Suprapubic skin (tissue), 4 donors: ENCODE results near the gene VAV1. TPM values are rescaled to one million over a fixed set of nuclear protein-coding genes. Genes with fewer than 3 reads are reported as not detected.
"Not testable (repeated sequence)": the region's sequence is repeated elsewhere in the genome, so short reads cannot be mapped to it uniquely, and the experiment has no call there.

ENCODE experiments used
- DNase-seq, 2 donors: peaks; one replicate each; pipeline ENCODE4 v3.0.0-alpha.2; 2019; ENCODE audit warnings: low spot score in 2 of 2
- H3K27ac ChIP-seq: fragments of 200-600 bp; sonication (generic); one replicate; pipeline ENCODE4 v1.5.1; 2019
- H3K27me3 ChIP-seq: fragments of 200-600 bp; sonication (generic); one replicate; pipeline ENCODE4 v1.5.1; 2019
- H3K36me3 ChIP-seq: fragments of 200-600 bp; sonication (generic); one replicate; pipeline ENCODE4 v1.5.1; 2019
- H3K4me1 ChIP-seq: fragments of 200-600 bp; sonication (generic); one replicate; pipeline ENCODE4 v1.5.1; 2019
- H3K4me3 ChIP-seq: fragments of 200-600 bp; sonication (generic); one replicate; pipeline ENCODE4 v1.5.1; 2019; ENCODE audit warnings: mild to moderate bottlenecking
- H3K9me3 ChIP-seq: fragments of 200-600 bp; sonication (generic); one replicate; pipeline ENCODE4 v1.5.1; 2019
- CTCF ChIP-seq, 2 donors: fragments of 200-600 bp in 1 of 2; fragments of 450-650 bp in 1 of 2; sonication (generic) in 1 of 2; IDR thresholded peaks; one replicate each; pipeline ENCODE4 v1.5.1; 2016 to 2019; ENCODE audit warnings: antibody characterized with exemption in 2 of 2, mild to moderate bottlenecking in 1 of 2, moderate library complexity in 1 of 2
- EP300 ChIP-seq: sonication (generic); formaldehyde crosslinking; IDR thresholded peaks from one replicate; pipeline ENCODE4 v1.6.1; 2017; ENCODE audit warnings: antibody characterized with exemption
- POLR2A ChIP-seq, 2 donors: fragments of 450-650 bp; IDR thresholded peaks; one replicate each; pipeline ENCODE4 v1.6.1; 2017; ENCODE audit warnings: antibody characterized with exemption in 2 of 2, mild to moderate bottlenecking in 2 of 2, moderate library complexity in 2 of 2
- POLR2AphosphoS5 ChIP-seq, 3 donors: sonication (generic); formaldehyde crosslinking; IDR thresholded peaks; one replicate each; pipeline ENCODE4 v1.6.1; 2017; ENCODE audit warnings: antibody characterized with exemption in 3 of 3
- WGBS: methylation state at CpG from one replicate; pipeline ENCODE4 v1.1.5; 2018; 5-methylcytosine and 5-hydroxymethylcytosine counted together
- total RNA-seq, 4 donors: library from RNA; depleted of rRNA; stranded (reverse); fragments of >200 nt; gene quantifications; one replicate each; pipeline ENCODE4 v1.1.0, GENCODE V29; 2016

VAV1 gene
- total RNA-seq, 4 donors from 2014 or later, result 1.1 to 3.1 (median 1.2) TPM

GRCh38 chr19:6868351-6868750 is 95.8 kb downstream of the VAV1 start:
- Histone ChIP-seq H3K27me3 (peaks cover 3% of the 10 kb centered on the region), H3K4me3 (no peak overlapping the region), H3K27ac (no peak overlapping the region), H3K36me3 (no peaks in the 10 kb centered on the region), H3K9me3 (no peaks in the 10 kb centered on the region), H3K4me1 (no peaks in the 10 kb centered on the region)
- WGBS, result 4% methylated on average over 4 of the region's 4 CpGs
- DNase-seq, result no peak
- TF ChIP-seq EP300, result no peak
- no peak for TF ChIP-seq CTCF (IDR thresholded peaks at IDR 0.05)
- no peak for TF ChIP-seq POLR2AphosphoS5 (IDR thresholded peaks at IDR 0.05)
- TF ChIP-seq POLR2A (IDR thresholded peaks at IDR 0.05), result no peak

DNA sequence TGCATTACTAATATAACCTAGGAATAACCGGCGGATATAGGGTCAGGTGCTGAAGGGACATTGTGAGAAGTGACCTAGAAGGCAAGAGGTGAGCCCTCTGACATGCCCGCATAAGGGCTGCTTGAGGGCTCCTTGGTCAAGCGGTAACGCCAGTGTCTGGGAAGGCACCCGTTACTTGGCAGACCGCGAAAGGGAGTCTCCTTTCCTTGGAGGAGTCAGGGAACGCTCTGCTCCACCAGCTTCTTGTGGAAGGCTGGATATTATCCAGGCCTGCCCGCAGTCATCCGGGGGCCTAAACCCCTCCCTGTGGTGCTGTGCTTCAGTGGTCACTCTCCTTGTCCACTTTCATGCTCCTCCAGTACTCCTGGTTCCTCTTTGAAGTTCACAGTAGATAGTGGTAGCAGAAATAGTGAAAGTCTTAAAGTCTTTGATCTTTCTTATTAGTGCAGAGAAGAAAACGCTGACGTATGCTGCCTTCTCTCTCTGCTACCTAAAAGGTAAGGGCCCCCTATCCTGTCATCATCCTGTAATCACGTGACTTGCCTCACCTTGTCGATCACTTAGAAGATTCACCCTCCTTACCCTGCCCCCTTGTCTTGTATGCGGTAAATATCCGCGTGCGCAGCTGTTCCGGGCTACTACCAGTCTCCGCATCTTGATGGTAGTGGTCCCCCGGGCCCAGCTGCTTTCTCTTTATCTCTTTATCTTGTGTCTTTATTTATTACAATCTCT is 96.8 kb downstream of the VAV1 start:
- H3K4me1 ChIP-seq, H3K27ac ChIP-seq, DNase-seq, H3K4me3 ChIP-seq, H3K27me3 ChIP-seq, H3K9me3 ChIP-seq, H3K36me3 ChIP-seq: not testable (repeated sequence)
- 85% methylated on average over 22 of the region's 22 CpGs for WGBS

DNA sequence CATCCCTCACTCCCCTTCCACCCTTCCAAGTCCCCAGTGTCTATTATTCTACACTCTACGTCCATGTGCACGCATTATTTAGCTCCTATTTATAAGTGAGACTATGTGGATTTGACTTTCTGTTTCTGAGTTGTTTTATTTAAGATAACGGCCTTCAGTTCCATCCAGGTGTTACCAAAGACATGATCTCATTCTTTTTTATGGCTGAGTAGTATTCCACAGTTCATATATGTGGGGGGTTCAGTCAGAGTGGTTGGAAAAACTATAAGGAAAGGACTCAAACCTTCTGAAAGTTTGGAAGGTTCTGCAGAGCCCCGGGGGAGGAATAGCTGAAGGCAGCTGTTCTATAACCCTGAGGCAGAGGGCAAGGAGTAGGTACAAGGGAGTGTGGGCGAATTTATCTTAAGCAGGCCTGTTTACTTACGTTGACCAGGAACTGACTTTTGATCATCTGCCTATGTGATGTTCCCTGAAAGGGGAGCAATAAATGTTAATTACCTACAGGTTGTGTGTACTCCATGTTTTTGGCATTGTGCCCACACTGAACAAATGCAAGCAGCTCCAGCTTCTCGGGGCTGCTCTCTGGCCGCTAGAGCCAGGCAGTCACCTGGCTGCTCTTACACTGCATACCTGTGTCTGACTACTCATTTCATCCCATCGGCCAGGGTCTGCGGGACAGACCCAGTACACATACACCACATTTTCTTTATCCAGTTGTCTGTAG is 101.4 kb downstream of the VAV1 start:
- Histone ChIP-seq H3K4me1 (no peaks in the 10 kb centered on the region), H3K36me3 (no peaks in the 10 kb centered on the region), H3K27me3 (peaks cover 8% of the 10 kb centered on the region), H3K27ac (no peak overlapping the region), H3K4me3 (no peak overlapping the region), H3K9me3 (no peaks in the 10 kb centered on the region)
- no peak for DNase-seq
- TF ChIP-seq EP300 (no peak), POLR2AphosphoS5 (IDR thresholded peaks at IDR 0.05) (no peak), CTCF (IDR thresholded peaks at IDR 0.05) (no peak), POLR2A (IDR thresholded peaks at IDR 0.05) (no peak)
- 80% methylated on average over 10 of the region's 10 CpGs for WGBS

DNA sequence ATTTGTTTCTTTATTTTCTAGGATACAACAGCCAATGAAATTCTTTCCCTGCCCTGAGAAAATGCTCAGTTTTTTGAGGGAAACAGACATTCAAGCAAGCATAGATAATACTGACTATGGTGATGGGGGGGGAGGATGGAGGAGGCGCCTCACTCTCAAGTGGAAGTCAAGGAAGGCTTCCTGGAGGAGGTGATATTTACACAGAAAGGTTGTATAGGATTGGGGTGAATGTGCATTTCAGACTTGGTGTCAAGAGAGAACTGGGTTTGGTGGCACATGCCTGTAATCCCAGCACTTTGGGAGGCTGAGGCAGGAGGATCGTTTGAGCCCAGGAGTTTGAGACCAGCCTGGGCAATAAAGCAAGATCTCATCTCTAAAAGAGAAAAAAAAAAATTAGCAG is 102.7 kb downstream of the VAV1 start:
- no peak overlapping the region for H3K4me3 ChIP-seq
- no peak for DNase-seq
- no peaks in the 10 kb centered on the region for H3K36me3 ChIP-seq
- peaks cover 8% of the 10 kb centered on the region for H3K27me3 ChIP-seq
- no peaks in the 10 kb centered on the region for H3K9me3 ChIP-seq
- TF ChIP-seq EP300, result no peak
- no peak for TF ChIP-seq POLR2AphosphoS5 (IDR thresholded peaks at IDR 0.05)
- TF ChIP-seq POLR2A (IDR thresholded peaks at IDR 0.05), result no peak
- no peak for TF ChIP-seq CTCF (IDR thresholded peaks at IDR 0.05)
- WGBS, result 83% methylated on average over 2 of the region's 2 CpGs
- no peaks in the 10 kb centered on the region for H3K4me1 ChIP-seq
- no peak overlapping the region for H3K27ac ChIP-seq

DNA sequence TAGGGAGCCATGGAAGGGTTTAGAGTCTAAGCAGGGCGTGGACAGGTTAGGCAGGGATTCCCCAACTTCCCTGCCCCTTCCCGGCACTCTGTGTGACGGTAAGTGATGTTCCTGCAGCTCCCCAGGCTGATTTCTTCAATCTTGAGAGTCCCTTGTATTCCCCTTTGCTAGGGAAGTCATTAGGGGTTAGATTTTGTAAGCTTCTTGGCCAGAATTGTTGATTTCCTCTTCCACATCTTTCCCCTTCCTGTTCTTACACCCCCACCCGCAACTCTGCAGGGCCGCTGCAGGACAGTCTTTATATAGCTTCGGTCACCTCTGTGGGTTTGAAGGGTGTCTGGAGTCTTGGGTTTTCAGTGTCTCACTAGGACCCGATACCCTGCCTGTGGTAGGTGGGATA is 104.2 kb downstream of the VAV1 start:
- peaks cover 10% of the 10 kb centered on the region for H3K27me3 ChIP-seq
- 59% methylated on average over 7 of the region's 7 CpGs for WGBS
- no peak for DNase-seq
- no peaks in the 10 kb centered on the region for H3K36me3 ChIP-seq
- no peak overlapping the region for H3K4me3 ChIP-seq
- no peaks in the 10 kb centered on the region for H3K4me1 ChIP-seq
- no peak for TF ChIP-seq POLR2A (IDR thresholded peaks at IDR 0.05)
- H3K9me3 ChIP-seq, result no peaks in the 10 kb centered on the region
- no peak overlapping the region for H3K27ac ChIP-seq

DNA sequence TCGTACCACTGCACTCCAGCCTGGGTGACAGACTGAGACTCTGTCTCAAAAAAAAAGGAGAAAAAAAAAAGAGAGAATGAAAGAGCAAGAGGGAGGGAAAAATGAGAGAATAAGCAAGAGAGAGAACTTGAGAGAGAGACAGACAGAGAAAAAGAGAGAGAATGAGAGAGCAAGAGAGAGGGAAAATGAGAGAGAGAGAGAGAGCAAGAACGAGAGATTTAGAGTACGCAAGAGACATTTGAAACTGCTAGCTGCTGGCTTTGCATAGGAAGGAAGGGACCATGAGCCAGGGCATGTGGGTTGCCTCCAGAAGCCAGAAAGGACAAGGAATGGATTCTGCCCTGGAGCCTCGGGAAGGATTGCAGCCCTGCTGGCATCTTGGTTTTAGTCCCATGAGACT is 105.3 kb downstream of the VAV1 start:
- Histone ChIP-seq H3K27ac (no peak overlapping the region), H3K27me3 (peaks cover 12% of the 10 kb centered on the region), H3K9me3 (no peaks in the 10 kb centered on the region), H3K4me1 (no peaks in the 10 kb centered on the region), H3K4me3 (no peak overlapping the region), H3K36me3 (no peaks in the 10 kb centered on the region)
- DNase-seq, result no peak
- WGBS, result 88% methylated on average over 4 of the region's 4 CpGs
- TF ChIP-seq CTCF (IDR thresholded peaks at IDR 0.05) (no peak), EP300 (no peak), POLR2A (IDR thresholded peaks at IDR 0.05) (no peak), POLR2AphosphoS5 (IDR thresholded peaks at IDR 0.05) (no peak)
